ENCODE data around the gene HCST. TPM values are rescaled to one million over a fixed set of nuclear protein-coding genes. Genes with fewer than 3 reads are reported as not detected.

The HCST gene

DNA sequence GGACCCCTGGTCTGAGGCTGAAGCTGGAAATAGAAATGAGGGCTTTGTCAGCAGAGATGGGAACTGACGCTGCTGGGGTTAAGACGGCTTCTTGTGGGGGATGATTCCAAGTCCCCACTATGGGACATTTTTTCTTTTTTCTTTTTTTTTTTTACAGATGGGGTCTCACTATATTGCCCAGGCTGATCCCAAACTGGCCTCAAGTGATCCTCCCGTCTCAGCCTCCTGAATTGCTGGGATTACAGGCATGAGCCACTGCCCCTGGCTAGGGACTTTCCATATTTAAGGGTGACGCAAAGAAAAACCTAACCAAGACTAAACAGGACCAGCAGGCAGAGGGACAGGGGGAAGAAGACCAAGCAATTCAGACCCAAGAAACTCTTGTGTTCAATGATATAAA lies 43.9 kb downstream of the HCST start:
- no peak overlapping the region for H3K4me3 ChIP-seq (ENCODE audit: low read length)
- no peak for DNase-seq
- H3K36me3 ChIP-seq (ENCODE audit: control insufficient read depth, insufficient read depth, low read length): no peaks in the 10 kb centered on the region
- no peak overlapping the region for H3K9ac ChIP-seq (ENCODE audit: low read length)
- H3K4me1 ChIP-seq (ENCODE audit: control insufficient read depth, low read depth, low read length): no peaks in the 10 kb centered on the region
- no peak overlapping the region for H2BK120ac ChIP-seq (ENCODE audit: low read depth, low read length)
- no peak overlapping the region for H3K4ac ChIP-seq (ENCODE audit: low read depth, low read length)
- H4K8ac ChIP-seq (ENCODE audit: low read depth, low read length): no peak overlapping the region
- no peak overlapping the region for H2AK5ac ChIP-seq (ENCODE audit: low read length)
- no peaks in the 10 kb centered on the region for H3K79me2 ChIP-seq (ENCODE audit: control insufficient read depth, insufficient read depth, low read length)
- no peak overlapping the region for H3K27ac ChIP-seq (ENCODE audit: low read depth, low read length)
- no CpG with 5 or more reads among the region's 4 CpGs for WGBS (ENCODE audit: extremely low coverage, insufficient coverage, low lambda C conversion rate)
- H3K4me2 ChIP-seq (ENCODE audit: low read length): no peak overlapping the region
- no peak overlapping the region for H3K56ac ChIP-seq (ENCODE audit: low read length)
- H4K5ac ChIP-seq (ENCODE audit: low read length): no peak overlapping the region
- no peak overlapping the region for H3K23ac ChIP-seq (ENCODE audit: low read length)
- no peaks in the 10 kb centered on the region for H3K27me3 ChIP-seq (ENCODE audit: insufficient read depth, low read length, poor library complexity)
- H2BK15ac ChIP-seq (replicated peaks; ENCODE audit: low read depth): no peak overlapping the region
- H2BK5ac ChIP-seq (ENCODE audit: low read length): no peak overlapping the region
- H3K79me1 ChIP-seq (ENCODE audit: low read length): no peaks in the 10 kb centered on the region
- no peak overlapping the region for H3K18ac ChIP-seq (ENCODE audit: low read length)

DNA sequence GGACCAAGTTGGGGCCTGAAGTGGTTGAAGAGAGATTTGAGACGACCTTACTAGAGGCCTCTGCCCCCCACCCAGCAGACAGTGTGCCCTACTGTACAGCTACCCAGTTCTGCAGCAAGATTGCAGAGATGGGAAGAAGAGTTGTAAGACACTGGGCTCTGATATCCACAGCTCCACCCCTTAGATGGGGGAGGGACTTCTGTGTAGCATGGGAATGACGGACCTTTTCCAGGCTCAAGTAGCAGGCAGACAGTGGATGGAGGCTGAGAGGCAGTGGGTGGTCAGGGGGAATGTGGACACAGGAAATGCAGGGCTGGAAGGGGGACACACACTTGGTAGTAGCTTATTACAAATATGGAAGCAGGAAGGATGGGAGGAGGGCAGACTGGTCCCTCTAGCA lies 46.8 kb downstream of the HCST start:
- H3K36me3 ChIP-seq (ENCODE audit: control insufficient read depth, insufficient read depth, low read length): no peaks in the 10 kb centered on the region
- H3K9ac ChIP-seq (ENCODE audit: low read length): no peak overlapping the region
- no peak overlapping the region for H3K4ac ChIP-seq (ENCODE audit: low read depth, low read length)
- no peaks in the 10 kb centered on the region for H3K79me1 ChIP-seq (ENCODE audit: low read length)
- H3K79me2 ChIP-seq (ENCODE audit: control insufficient read depth, insufficient read depth, low read length): no peaks in the 10 kb centered on the region
- no peak overlapping the region for H4K5ac ChIP-seq (ENCODE audit: low read length)
- no peak overlapping the region for H2BK5ac ChIP-seq (ENCODE audit: low read length)
- H2BK120ac ChIP-seq (ENCODE audit: low read depth, low read length): no peak overlapping the region
- no peak overlapping the region for H3K4me2 ChIP-seq (ENCODE audit: low read length)
- no peak overlapping the region for H3K56ac ChIP-seq (ENCODE audit: low read length)
- no peak overlapping the region for H4K8ac ChIP-seq (ENCODE audit: low read depth, low read length)
- DNase-seq: no peak
- H3K4me3 ChIP-seq (ENCODE audit: low read length): no peak overlapping the region
- no peaks in the 10 kb centered on the region for H3K27me3 ChIP-seq (ENCODE audit: insufficient read depth, low read length, poor library complexity)
- no peak overlapping the region for H3K27ac ChIP-seq (ENCODE audit: low read depth, low read length)
- H3K18ac ChIP-seq (ENCODE audit: low read length): no peak overlapping the region
- no peak overlapping the region for H3K23ac ChIP-seq (ENCODE audit: low read length)
- no peak overlapping the region for H2BK15ac ChIP-seq (replicated peaks; ENCODE audit: low read depth)
- WGBS (ENCODE audit: extremely low coverage, insufficient coverage, low lambda C conversion rate): no CpG with 5 or more reads among the region's 2 CpGs
- H3K4me1 ChIP-seq (ENCODE audit: control insufficient read depth, low read depth, low read length): no peaks in the 10 kb centered on the region
- H2AK5ac ChIP-seq (ENCODE audit: low read length): no peak overlapping the region

Small RNA genes lying within 50 kb of the gene (small RNA-seq; reads per million reads assigned to genes)
- gene RN7SL402P (ENCODE audit: insufficient read depth): not detected

All from mesendoderm (in vitro differentiated cells).